ENCODE measurements around the gene RSRC1.

DNA sequence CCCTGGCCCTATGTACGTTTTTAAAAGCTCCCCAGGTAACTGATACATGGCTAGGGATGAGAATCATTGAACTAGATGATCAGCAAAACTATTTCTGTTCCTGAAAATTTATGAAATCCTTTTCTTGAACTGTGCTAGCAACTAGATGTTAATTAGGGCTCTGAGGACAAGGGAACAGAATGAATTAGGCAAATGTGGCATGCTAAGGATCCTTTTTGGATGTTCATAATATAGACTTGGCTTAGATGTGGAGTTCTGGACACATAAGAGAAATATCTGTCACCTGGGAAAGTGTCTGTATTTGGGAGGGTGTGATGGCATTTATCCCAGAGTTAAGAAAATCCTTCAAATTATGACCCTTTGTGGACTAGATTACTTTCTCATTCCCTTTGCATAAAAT is 71.2 kb downstream of the RSRC1 start:
- no peak for TF ChIP-seq POLR2A (IDR thresholded peaks at IDR 0.05)
- TF ChIP-seq, protein P1, sequence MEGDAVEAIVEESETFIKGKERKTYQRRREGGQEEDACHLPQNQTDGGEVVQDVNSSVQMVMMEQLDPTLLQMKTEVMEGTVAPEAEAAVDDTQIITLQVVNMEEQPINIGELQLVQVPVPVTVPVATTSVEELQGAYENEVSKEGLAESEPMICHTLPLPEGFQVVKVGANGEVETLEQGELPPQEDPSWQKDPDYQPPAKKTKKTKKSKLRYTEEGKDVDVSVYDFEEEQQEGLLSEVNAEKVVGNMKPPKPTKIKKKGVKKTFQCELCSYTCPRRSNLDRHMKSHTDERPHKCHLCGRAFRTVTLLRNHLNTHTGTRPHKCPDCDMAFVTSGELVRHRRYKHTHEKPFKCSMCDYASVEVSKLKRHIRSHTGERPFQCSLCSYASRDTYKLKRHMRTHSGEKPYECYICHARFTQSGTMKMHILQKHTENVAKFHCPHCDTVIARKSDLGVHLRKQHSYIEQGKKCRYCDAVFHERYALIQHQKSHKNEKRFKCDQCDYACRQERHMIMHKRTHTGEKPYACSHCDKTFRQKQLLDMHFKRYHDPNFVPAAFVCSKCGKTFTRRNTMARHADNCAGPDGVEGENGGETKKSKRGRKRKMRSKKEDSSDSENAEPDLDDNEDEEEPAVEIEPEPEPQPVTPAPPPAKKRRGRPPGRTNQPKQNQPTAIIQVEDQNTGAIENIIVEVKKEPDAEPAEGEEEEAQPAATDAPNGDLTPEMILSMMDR (IDR thresholded peaks at IDR 0.05), result no peak
